GM23248 (cell line): Measurements from ENCODE around the gene SH3RF2.

Experiments
- EZH2 ChIP-seq: fragments of 200-600 bp; sonication (generic); IDR thresholded peaks from 2 replicates; pipeline ENCODE4 v1.6.1; 2018; ENCODE audit warnings: antibody characterized with exemption, mild to moderate bottlenecking; ENCODE audit not compliant: insufficient read depth, poor library complexity, severe bottlenecking
- EZH2phosphoT487 ChIP-seq: fragments of 200-600 bp; sonication (generic); IDR thresholded peaks from 2 replicates; pipeline ENCODE4 v1.6.1; 2018; ENCODE audit warnings: antibody characterized with exemption, moderate library complexity, mild to moderate bottlenecking, low read depth; ENCODE audit not compliant: insufficient read depth

- no peak for TF ChIP-seq EZH2phosphoT487
- no peak for TF ChIP-seq EZH2
These were observed 22.1 kb downstream of the SH3RF2 start for GRCh38 chr5:145958436-145958835.
